Uterus (tissue), 4 donors: ENCODE results near the gene IFNA17. TPM values are rescaled to one million over a fixed set of nuclear protein-coding genes. Genes with fewer than 3 reads are reported as not detected.

ENCODE experiments used
- DNase-seq, 2 donors: peaks; one replicate each; pipeline ENCODE4 v3.0.0-alpha.2; 2019 to 2020
- H3K27ac ChIP-seq, 2 donors: fragments of 200-600 bp; sonication (generic); 1 replicate in 1 of 2; 2 replicates in 1 of 2; pipeline ENCODE4 v1.5.1; 2016 to 2018
- H3K27me3 ChIP-seq, 2 donors: fragments of 200-600 bp; sonication (generic); one replicate each; pipeline ENCODE4 v1.5.1; 2018 to 2019; ENCODE audit warnings: control low read depth in 1 of 2
- H3K36me3 ChIP-seq, 2 donors: fragments of 200-600 bp; sonication (generic); one replicate each; pipeline ENCODE4 v1.5.1; 2019; ENCODE audit warnings: control low read depth in 1 of 2
- H3K4me1 ChIP-seq, 2 donors: fragments of 200-600 bp; sonication (generic); one replicate each; pipeline ENCODE4 v1.5.1; 2018 to 2019; ENCODE audit warnings: control low read depth in 1 of 2
- H3K4me3 ChIP-seq, 2 donors: fragments of 200-600 bp; sonication (generic); 1 replicate in 1 of 2; 2 replicates in 1 of 2; pipeline ENCODE4 v1.5.1; 2018 to 2019; ENCODE audit warnings: mild to moderate bottlenecking in 1 of 2
- H3K9me3 ChIP-seq, 2 donors: fragments of 200-600 bp; sonication (generic); one replicate each; pipeline ENCODE4 v1.5.1; 2019; ENCODE audit warnings: control low read depth in 1 of 2
- POLR2A ChIP-seq, 2 donors: fragments of 450-650 bp; IDR thresholded peaks; one replicate each; pipeline ENCODE4 v1.6.1; 2016; ENCODE audit warnings: antibody characterized with exemption in 2 of 2, mild to moderate bottlenecking in 1 of 2, moderate library complexity in 1 of 2
- intact Hi-C: fragments of 100-400 bp; cut with DNase I; formaldehyde crosslinking; loops from one replicate; pipeline ENCODE4 v1.15.1; 2023; ENCODE audit warnings: low total_unique reads
- total RNA-seq, 4 donors: library from RNA; depleted of rRNA in 3 of 4; stranded (reverse); fragments of >200 nt in 3 of 4; gene quantifications; one replicate each; pipeline versions ENCODE4 v1.1.0 to v1.2.4, GENCODE V29; 2014 to 2023
- TF ChIP-seq, protein P1 (sequence below), 4 experiments: fragments of 200-600 bp in 2 of 4; fragments of 450-650 bp in 2 of 4; sonication (generic) in 2 of 4; IDR thresholded peaks; one replicate each; pipeline ENCODE4 v1.5.1; 2016 to 2019; ENCODE audit warnings: antibody characterized with exemption in 4 of 4, mild to moderate bottlenecking in 2 of 4, moderate library complexity in 1 of 4
- donor health status: DM: yes; HTN: yes; CAD: no.

The IFNA17 gene
- total RNA-seq, result not detected

DNA sequence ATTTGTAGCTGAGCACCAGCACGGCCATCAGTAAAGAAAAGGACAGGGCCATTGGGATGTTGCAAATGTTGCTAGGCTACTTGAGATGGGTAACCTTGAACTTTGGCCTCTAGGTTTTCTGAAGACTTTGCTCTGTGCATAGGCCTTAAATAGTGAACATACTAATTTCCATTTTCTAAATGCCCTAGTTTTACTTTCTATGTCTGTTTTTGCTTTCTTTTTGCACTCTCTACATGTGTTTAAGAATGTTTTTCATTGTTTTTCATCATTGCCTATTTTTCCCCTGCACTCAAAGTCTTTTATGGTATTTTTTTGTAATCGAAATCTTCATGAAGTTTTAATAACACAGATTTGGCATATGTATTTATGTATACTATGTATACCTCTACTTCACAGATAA, at the start of gene IFNA17:
Gene IFNA17 (minus strand): TSS at position 101 of the 400 bp plus-strand sequence. CDS start 49 bp downstream, at position 52.
- intact Hi-C loops, result no loop called here
- Histone ChIP-seq H3K36me3 (no peaks in the 10 kb centered on the region), H3K9me3 (no peaks in the 10 kb centered on the region), H3K4me3 (no peak within 1 kb of the TSS), H3K27me3 (no peaks in the 10 kb centered on the region), H3K27ac (no peak within 1 kb of the TSS), H3K4me1 (no peaks in the 10 kb centered on the region)
- DNase-seq, result no peak
- TF ChIP-seq, protein P1, sequence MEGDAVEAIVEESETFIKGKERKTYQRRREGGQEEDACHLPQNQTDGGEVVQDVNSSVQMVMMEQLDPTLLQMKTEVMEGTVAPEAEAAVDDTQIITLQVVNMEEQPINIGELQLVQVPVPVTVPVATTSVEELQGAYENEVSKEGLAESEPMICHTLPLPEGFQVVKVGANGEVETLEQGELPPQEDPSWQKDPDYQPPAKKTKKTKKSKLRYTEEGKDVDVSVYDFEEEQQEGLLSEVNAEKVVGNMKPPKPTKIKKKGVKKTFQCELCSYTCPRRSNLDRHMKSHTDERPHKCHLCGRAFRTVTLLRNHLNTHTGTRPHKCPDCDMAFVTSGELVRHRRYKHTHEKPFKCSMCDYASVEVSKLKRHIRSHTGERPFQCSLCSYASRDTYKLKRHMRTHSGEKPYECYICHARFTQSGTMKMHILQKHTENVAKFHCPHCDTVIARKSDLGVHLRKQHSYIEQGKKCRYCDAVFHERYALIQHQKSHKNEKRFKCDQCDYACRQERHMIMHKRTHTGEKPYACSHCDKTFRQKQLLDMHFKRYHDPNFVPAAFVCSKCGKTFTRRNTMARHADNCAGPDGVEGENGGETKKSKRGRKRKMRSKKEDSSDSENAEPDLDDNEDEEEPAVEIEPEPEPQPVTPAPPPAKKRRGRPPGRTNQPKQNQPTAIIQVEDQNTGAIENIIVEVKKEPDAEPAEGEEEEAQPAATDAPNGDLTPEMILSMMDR (IDR thresholded peaks at IDR 0.05), result no peak
- no peak for TF ChIP-seq POLR2A (IDR thresholded peaks at IDR 0.05)

DNA sequence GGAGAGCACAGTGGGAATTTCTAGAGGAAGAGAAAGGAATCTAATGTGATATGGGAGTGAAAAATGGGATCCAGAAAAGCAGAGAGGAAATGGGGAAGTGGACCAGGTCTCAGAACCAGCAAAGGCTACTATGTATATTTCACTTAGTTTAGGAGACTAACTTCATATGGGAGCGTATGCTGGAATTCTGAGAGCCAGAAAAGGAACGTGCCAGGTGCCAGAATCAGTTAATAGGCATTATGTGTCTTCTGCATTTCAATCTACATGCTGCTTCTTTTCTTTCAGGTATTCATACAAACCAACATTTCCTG, 40.3 kb upstream of the IFNA17 start:
- Histone ChIP-seq H3K9me3 (no peaks in the 10 kb centered on the region), H3K27me3 (no peaks in the 10 kb centered on the region), H3K36me3 (no peaks in the 10 kb centered on the region), H3K4me1 (no peaks in the 10 kb centered on the region), H3K27ac (no peak overlapping the region), H3K4me3 (no peak overlapping the region)
- DNase-seq, result no peak
- no peak for TF ChIP-seq POLR2A (IDR thresholded peaks at IDR 0.05)
- TF ChIP-seq, protein P1 (IDR thresholded peaks at IDR 0.05), result no peak
- intact Hi-C loops, result no loop called here

DNA sequence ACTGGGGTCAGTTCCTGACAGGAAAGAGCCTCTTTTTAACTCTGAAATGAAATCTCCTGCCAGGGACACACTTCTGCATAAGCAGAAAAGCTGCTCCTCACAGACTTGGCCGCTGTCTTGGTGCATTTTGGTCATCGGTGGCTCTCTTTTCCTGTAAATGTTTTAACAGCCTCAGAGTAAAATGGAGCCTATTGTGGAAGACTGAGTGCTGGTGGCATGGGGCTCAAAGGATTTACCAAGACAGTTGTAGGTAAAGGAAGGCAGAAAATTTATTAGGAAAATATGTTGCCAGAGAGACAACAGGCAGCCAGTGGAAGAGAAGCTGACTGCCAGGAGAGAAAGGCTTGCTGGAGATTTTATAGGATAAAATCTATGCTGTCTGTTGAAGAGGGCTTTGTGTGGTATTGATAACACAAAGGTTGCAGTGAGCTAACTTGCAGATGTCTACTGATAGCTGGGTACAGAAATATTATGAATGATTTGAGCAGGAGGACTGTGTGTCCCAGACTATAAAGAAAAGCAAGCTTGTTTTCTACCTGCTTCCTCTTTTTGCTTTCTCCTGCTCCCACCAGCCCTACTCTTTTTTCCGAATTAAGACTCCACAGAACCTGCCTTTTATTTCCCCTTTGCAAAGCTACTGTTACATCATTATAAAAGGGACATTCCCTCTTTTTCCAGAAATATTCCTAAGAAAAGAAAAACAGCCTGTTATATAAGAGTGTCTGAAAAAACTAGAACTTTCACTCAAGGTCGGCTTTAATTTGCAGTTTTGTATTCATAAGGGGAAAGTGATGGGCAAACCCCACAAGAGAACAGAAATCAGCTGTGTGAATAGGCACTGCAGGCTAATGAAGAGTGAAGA, 39.7 kb upstream of the IFNA17 start:
- no peak for DNase-seq
- Histone ChIP-seq H3K4me3 (no peak overlapping the region), H3K36me3 (no peaks in the 10 kb centered on the region), H3K4me1 (no peaks in the 10 kb centered on the region), H3K9me3 (no peaks in the 10 kb centered on the region), H3K27ac (no peak overlapping the region), H3K27me3 (no peaks in the 10 kb centered on the region)
- intact Hi-C loops, result no loop called here
- TF ChIP-seq, protein P1 (IDR thresholded peaks at IDR 0.05), result no peak
- no peak for TF ChIP-seq POLR2A (IDR thresholded peaks at IDR 0.05)

DNA sequence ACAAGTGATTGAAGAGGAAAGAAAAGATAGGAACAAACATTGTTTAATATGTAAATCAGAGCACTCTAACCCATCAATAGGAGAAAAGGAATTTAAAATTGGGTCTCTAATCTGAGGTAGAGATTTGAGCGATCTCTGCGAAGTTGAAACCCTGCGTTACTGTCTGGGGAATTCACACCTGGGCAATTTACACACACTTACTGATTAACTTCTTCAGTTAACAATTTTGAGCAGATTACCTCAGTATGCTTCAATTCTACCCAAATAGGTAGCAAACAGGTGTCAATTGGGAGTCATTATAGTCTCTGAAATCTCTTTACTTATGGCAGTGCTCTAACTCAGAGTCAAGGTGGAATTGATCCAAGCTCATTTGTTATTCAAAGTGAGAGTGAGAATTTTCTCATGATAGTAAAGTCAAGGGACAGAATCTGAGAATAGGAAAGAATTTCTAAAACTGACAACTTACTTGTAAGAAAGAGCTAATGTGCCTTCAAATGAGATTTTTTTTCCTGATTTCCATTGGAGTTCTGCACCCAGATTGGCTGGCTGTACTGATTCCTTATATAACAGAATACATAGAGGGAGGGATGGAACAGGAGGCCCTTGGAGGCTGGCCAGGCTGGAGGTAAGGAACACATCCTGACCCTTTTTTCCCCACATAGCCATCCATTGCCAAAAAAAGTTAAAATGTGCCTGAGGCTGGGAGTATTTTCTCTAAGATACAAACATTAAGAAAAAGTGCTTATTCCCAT, 38.9 kb upstream of the IFNA17 start:
- TF ChIP-seq, protein P1 (IDR thresholded peaks at IDR 0.05), result no peak
- no peak for TF ChIP-seq POLR2A (IDR thresholded peaks at IDR 0.05)
- H3K27me3 ChIP-seq, result no peaks in the 10 kb centered on the region
- no peak for DNase-seq
- H3K27ac ChIP-seq, result no peak overlapping the region
- H3K4me1 ChIP-seq, result no peaks in the 10 kb centered on the region
- no peaks in the 10 kb centered on the region for H3K9me3 ChIP-seq
- H3K4me3 ChIP-seq, result no peak overlapping the region
- no peaks in the 10 kb centered on the region for H3K36me3 ChIP-seq
- intact Hi-C loops, result no loop called here
